ENCODE measurements around the gene PLEKHG3. TPM values are rescaled to one million over a fixed set of nuclear protein-coding genes. Genes with fewer than 3 reads are reported as not detected.

The PLEKHG3 gene
- total and polyA plus RNA-seq, 2 of the 4 experiments (the other 2 are of a cell fraction): 8.2 to 8.4 TPM

DNA sequence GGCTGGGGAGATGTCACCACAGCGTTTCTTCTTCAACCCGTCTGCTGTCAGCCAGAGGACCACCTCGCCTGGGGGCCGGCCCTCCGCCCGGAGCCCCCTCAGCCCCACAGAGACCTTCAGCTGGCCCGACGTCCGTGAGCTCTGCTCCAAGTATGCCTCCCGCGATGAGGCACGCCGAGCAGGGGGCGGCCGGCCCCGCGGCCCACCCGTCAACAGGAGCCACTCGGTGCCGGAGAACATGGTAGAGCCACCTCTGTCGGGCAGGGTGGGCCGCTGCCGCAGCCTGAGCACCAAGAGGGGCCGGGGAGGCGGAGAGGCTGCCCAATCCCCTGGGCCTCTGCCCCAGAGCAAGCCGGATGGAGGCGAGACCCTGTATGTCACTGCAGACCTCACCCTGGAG lies 38.8 kb downstream of the PLEKHG3 start:
- no peak overlapping the region for H2AK5ac ChIP-seq (ENCODE audit: low read depth, low read length)
- H3K18ac ChIP-seq (ENCODE audit: low read depth, low read length): no peak overlapping the region
- no peak overlapping the region for H3K27ac ChIP-seq (ENCODE audit: insufficient read depth, low read length)
- in situ Hi-C loops (cut with MboI; ENCODE audit: low sequenced_read_pairs) (no loop called here), intact Hi-C loops (cut with micrococcal nuclease) (no loop called here), dilution Hi-C loops (cut with HindIII; ENCODE audit: low sequenced_read_pairs, unreplicated experiment) (no loop called here)
- H2BK5ac ChIP-seq (ENCODE audit: low read depth, low read length, poor library complexity, severe bottlenecking): no peak overlapping the region
- H2AFZ ChIP-seq (replicated peaks; ENCODE audit: low read length, poor library complexity): no peak overlapping the region
- H2BK15ac ChIP-seq (ENCODE audit: low read depth, low read length): no peak overlapping the region
- BruUV-seq (replicated peaks): no TSS peak
- H3K79me1 ChIP-seq (ENCODE audit: low read depth in 1 of 2, low read length in 2 of 2): no peaks in the 10 kb centered on the region
- CTCF ChIA-PET: interaction anchor here (1.0 kb wide), 1 partner anchor 11 kb away, joined by 3 read pairs; no protein-coding TSS in a partner anchor
- no peak overlapping the region for H3K4me3 ChIP-seq (ENCODE audit: insufficient read depth, low read depth, low read length)
- H4K8ac ChIP-seq (ENCODE audit: low read depth in 2 of 2, low read length in 2 of 2): no peak overlapping the region
- no peak overlapping the region for H3K4me2 ChIP-seq (ENCODE audit: low read depth, low read length)
- no peak overlapping the region for H3K23ac ChIP-seq (ENCODE audit: low read depth, low read length)
- peaks cover 14% of the 10 kb centered on the region for H3K4me1 ChIP-seq (ENCODE audit: control insufficient read depth, insufficient read depth, low read length)
- 98% methylated on average over 20 of the region's 27 CpGs; no CpG with 5 or more reads in 1 of the 2 experiments for WGBS, 2 experiments (ENCODE audit: extremely low coverage in 2 of 2, insufficient read length in 1 of 2)
- no peaks in the 10 kb centered on the region for H4K20me1 ChIP-seq (ENCODE audit: insufficient read depth, low read length)
- no peak overlapping the region for H3K9ac ChIP-seq (ENCODE audit: low read depth, low read length)
- H3K56ac ChIP-seq (ENCODE audit: extremely low read depth, insufficient read depth, low read length): no peak overlapping the region
- no peak overlapping the region for H4K91ac ChIP-seq (ENCODE audit: insufficient read depth, low read depth, low read length)
- TF ChIP-seq SMC3 (IDR thresholded peaks at IDR 0.05; ENCODE audit: low read depth, low read length): no peak
- TF ChIP-seq, protein P1, sequence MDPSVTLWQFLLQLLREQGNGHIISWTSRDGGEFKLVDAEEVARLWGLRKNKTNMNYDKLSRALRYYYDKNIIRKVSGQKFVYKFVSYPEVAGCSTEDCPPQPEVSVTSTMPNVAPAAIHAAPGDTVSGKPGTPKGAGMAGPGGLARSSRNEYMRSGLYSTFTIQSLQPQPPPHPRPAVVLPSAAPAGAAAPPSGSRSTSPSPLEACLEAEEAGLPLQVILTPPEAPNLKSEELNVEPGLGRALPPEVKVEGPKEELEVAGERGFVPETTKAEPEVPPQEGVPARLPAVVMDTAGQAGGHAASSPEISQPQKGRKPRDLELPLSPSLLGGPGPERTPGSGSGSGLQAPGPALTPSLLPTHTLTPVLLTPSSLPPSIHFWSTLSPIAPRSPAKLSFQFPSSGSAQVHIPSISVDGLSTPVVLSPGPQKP (IDR thresholded peaks at IDR 0.05; ENCODE audit: borderline replicate concordance, low read depth, low read length): no peak
- no peak for TF ChIP-seq MAZ (IDR thresholded peaks at IDR 0.05; ENCODE audit: borderline replicate concordance, low read depth, low read length)
- no peak for TF ChIP-seq MXI1 (IDR thresholded peaks at IDR 0.05; ENCODE audit: borderline replicate concordance, low read depth, low read length)
- TF ChIP-seq RAD21 (IDR thresholded peaks at IDR 0.05; ENCODE audit: low read length): no peak
- no peak overlapping the region for H2BK120ac ChIP-seq (ENCODE audit: low read depth, low read length)
- H3K4ac ChIP-seq (ENCODE audit: low read depth, low read length): no peak overlapping the region
- no peak overlapping the region for H4K5ac ChIP-seq (ENCODE audit: low read depth, low read length)
- POLR2A ChIA-PET (ENCODE audit: unreplicated experiment): no interaction called here
- ATAC-seq (ENCODE audit: low read depth) (no peak), DNase-seq (no peak)
- H3K14ac ChIP-seq (replicated peaks; ENCODE audit: low read depth, low read length): no peak overlapping the region
- peaks cover 8% of the 10 kb centered on the region; the same call in 1 of the 2 replicates for H3K9me1 ChIP-seq (ENCODE audit: insufficient read depth, low read length)
- no peak overlapping the region for H2AK9ac ChIP-seq (replicated peaks; ENCODE audit: low read depth, low read length, poor library complexity)
- peaks cover 35% of the 10 kb centered on the region for H3K36me3 ChIP-seq (ENCODE audit: control insufficient read depth, insufficient read depth, low read length)
- no peaks in the 10 kb centered on the region for H3K27me3 ChIP-seq (ENCODE audit: control insufficient read depth, insufficient read depth, low read length)
- no peak overlapping the region for H2BK20ac ChIP-seq (ENCODE audit: low read depth, low read length)
- H3K9me3 ChIP-seq (ENCODE audit: control insufficient read depth, insufficient read depth, low read length): peaks cover 2% of the 10 kb centered on the region; the same call in 1 of the 2 replicates
